ENCODE measurements around the gene PFKP.
"Not testable (repeated sequence)": the region's sequence is repeated elsewhere in the genome, so short reads cannot be mapped to it uniquely, and the experiment has no call there.

Gene PFKP

DNA sequence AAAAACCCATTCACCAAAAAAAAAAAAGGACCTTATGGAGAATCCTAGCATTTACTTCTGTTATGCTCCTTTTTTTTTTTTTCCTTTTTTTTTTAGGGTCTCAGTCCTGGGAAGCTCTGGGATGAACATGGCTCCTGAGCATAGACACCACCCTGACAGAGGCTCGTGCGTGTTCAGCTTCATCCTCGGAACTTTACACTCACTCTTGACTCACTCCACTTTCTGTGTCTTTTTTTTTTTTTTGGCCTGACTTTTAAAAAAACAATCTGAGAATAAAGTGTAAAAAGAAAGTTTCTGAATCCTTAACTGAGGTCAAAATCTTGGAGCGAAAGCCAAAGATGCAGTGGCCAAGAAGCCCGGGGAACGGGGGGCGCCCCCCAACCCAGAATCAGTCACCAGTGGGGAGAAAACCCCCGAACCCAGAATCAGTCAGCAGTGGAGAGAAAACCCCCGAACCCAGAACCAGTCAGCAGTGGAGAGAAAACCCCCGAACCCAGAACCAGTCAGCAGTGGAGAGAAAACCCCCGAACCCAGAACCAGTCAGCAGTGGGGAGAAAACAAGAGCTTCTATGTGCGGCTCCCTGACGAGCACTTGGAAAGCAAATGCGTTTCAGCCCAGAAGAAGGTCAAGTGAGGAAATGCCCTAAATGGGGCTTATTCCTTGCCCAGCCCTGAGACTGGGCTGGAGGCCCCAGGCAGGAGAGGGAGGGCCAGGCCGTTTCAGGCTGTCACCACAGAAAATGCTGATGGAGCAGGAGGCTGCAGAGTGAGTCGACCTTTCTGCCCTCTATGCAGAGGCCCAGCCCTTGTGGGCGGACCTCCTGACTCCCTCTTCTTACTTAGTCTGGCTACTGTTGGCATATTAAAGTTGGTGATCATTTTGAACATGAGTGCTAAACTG, 19.0 kb upstream of the PFKP start:
- DNase-seq = no peak

DNA sequence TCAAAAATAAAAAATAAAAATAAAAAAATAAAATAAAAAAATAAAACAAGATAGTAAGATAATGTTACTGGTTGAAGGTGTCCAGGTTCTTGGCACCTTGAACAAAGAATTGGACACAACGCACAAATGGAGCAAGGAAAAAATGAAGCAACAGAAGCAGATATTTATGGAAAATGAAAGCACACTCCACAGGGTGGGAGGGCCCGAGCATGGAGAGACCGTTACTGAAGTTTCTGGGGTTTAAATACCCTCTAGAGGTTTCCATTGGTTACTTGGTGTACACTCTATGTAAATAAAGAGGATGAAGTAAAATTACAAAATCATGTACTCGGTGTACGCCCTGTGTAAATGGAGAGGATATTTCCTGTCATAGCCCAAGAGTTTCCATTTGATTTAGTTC, 15.7 kb upstream of the PFKP start:
- no peak for DNase-seq

GRCh38 chr10:3053155-3053554, 14.2 kb upstream of the PFKP start:
- no peak for DNase-seq

DNA sequence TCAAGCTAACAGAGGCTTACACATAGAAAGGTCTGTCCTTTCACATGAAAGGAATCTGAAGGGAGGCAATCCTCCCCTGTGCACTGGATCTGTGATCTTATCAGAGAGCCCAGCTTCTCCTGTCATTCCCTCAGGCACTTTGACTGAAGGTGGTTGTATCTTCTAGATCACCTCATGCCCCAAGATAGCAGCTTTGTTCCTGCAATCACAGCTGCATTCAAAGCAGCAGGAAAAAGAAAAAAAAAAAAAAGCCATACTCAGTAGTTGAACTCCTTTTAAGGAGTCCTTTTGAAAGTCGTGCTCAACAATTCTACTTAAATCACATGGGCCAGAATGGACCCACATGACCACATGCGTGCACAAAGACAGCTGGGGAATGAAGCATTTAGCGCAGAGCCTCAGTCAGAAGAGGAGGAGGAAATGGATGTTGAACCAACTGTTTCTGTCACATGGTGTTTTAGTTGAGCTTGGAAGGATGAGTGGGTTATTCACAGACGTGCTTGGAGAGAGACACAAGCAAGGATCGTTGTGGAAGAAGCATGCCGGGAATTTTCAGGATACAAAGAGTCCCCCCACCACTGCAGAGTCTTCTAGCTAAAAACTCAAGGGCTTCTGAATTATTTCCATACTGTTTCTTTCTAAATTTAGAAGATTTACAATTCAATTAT, 13.0 kb upstream of the PFKP start:
- no peak for DNase-seq

DNA sequence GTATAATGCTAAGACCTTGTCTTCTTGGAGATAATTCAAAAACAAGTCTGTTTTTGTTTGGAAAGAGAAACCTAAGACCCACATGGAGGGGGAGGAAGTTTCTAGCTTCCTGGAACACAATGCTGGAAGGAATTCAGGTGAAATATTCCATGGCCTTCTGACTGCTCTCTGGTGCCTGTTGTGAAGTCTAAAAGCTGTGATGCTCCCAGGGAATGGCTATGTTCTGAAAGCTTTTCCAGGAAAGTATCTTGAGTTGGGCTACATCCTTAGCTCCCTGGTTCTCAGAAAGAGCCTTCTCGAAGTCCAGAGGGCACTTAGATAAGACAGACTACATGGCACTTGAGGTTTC, 12.5 kb upstream of the PFKP start:
- DNase-seq = no peak

DNA sequence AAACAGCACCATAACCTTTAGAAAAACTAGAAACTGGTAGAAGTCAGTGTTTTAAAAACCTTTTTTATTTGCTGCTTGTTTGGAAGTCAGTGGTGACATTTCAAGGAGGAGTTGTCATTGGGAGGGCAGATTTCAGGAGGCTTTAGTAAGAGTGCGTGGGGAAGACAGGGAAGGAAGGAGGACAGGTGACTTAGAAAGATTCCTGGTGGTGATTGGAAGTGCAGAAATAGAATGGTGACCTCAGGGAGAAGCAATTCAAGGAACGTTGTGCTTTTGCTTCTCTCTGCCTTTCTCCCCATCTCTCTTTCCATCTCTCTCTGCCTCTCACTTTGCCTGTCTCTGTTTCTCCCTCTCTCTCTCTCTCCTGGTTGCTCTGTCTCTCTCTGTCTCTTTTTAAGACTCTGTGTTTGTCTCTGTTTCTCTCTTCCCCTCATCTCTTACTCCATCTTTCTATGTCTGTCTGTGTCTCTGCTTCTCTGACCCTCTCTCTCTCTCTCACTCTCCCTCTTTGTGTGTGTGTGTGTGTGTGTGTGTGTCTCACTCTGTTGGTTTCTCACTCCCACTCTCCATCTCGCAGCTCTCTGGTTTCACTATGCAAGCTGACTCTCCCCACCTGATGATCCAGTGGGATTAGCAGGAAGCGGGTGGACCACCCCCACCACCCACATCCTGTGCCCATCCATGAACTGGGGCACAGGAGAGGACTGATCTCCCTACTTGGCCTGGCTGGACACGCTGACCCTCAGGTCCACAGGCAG, 10.9 kb upstream of the PFKP start:
- DNase-seq = no peak

GRCh38 chr10:3057946-3058345, 9.4 kb upstream of the PFKP start:
- no peak for DNase-seq

GRCh38 chr10:3059974-3060373, 7.4 kb upstream of the PFKP start:
- no peak for DNase-seq

GRCh38 chr10:3060481-3060889, 6.9 kb upstream of the PFKP start:
- DNase-seq = no peak

DNA sequence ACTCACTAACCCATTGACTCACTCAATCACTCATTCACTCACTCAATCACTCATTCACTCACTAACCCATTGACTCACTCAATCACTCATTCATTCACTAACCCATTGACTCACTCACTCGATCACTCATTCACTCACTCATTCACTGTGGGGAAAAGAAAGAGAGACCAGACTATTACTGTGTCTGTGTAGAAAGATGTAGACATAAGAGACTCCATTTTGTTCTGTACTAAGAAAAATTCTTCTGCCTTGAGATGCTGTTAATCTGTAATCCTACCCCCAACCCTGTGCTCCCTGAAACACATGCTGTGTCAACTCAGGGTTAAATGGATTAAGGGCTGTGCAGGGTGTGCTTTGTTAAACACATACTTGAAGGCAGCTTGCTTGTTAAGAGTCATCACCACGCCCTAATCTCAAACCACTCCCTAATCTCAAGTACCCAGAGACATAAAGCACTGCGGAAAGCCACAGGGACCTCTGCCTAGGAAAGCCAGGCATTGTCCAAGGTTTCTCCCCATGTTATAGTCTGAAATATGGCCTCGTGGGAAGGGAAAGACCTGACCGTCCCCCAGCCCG, 5.9 kb upstream of the PFKP start:
- not testable (repeated sequence) for DNase-seq

DNA sequence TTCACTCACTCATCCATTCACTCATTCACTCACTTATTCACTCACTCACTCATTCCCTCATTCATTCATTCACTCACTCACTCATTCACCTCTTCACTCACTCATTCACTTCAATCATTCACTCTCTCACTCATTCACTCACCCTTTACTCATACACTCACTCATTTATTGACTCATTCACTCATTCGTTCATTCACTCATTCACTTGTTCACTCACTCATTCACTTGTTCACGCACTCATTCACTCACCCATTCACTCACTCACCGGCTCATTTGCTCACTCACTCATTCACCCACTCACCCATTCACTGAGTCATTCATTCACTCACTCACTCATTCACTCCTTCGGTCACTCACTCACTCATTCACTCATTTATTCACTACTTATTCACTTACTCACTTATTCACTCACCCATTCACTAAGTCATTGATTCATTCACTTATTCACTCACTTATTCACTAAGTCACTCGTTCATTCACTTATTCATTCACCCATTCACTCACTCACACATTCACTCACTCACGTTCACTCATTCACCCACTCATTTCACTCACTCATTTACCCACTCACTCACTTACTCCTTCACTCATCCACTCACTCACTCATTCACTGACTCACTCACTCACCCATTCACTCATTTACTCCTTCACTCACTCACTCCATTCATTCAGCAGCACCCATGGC, 4.7 kb upstream of the PFKP start:
- DNase-seq = no peak

DNA sequence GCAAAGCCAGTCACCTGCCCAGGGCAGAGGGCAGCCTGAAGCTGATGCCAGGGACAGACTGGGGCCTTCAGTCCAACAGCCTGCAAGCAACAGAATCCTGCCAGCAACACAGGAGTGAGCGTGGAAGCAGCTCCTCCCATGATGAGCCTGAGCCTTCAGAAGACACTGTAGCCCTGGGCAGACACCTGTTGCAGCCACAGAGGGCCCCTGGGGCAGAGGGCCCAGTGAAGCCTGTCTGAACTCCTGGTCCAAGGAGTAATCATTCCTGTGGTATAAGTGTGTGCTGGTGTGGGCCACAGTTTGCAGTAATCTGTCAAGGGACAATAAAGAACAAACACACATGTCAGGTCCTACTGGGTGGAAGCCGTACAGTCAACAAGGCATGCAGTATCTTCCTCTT, 2.9 kb upstream of the PFKP start:
- DNase-seq = no peak

- no peak for DNase-seq
Observed at GRCh38 chr10:3065622-3066021, 1.7 kb upstream of the PFKP start.

- DNase-seq = no peak
Observed at GRCh38 chr10:3066317-3067117, 831 bp upstream of the PFKP start.

DNA sequence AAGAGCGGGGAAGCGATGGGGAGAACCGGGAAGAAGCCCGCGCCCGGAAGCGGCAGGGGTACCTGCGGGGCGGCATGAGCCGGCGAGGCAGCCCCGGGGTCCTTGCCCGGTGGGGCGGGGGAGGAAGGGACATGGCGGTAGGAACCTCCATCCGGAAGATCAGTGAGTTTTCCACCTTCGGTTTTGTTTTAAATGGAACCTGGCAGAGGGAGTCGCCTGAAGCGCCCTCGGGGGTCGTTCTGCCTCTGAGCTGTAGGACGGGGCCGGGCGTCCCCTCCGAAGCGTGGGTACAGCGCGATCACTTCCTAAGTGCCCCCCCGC, 471 bp downstream of the PFKP start:
- DNase-seq = no peak

- DNase-seq = peak; percentile 58
Observed at GRCh38 chr10:3068201-3068967, 1.0 kb downstream of the PFKP start.

DNA sequence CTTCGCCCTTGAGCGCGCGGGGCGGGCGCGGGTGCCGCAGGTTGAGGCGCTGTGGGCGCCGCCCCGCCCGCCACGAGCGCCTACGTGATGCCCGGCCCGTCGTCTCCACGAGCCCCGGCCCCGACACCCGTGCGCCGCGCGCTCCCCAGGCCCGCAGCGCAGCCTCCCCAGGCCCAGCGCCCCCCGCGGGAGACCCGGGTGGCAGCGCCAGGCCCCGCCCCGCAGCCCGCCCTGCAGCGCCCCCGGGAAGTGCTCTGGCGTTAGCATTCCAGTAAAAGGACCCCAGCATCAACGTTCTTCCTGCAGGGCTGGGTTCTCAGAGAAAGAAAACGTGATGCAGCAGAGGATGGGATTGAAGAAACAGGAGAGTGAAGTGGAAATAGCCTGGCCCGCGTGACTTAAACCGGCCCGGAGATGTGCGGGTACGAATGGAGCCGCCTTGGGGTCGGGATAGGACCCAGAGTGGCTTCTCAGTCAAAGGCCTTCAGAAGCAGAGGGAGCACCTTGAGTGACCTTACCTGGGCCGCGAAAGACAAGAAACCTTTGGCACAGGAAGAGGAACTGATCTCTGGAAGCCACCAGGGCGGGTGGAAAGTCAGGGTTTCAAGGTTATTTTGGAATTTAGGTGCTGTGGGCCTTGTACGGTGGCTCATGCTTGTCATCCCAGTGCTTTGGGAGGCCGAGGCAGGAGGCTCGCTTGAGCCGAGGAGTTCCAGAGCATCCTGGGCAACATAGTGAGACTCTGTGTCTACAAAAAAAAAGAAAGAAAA, 1.8 kb downstream of the PFKP start:
- peak; percentile 19 for DNase-seq

DNA sequence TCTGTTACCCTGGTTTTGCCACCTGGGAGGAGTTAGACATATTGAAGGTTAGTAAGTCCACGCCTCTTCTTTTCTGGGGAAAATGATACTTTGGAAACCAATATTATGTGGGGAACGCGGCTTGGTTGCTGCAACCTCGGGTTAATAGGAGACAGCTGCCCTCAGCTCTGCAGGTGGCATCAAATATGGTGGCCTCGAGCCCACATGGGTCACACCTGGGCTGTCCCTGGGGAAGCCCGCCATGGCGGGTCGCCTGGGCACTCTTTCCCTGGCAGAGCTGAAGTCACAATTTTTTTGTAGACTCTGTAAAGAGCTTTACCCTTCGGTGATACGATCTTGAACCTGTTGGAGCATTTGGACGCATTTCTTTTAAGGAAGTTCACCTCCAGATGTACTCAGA, 2.5 kb downstream of the PFKP start:
- no peak for DNase-seq

DNA sequence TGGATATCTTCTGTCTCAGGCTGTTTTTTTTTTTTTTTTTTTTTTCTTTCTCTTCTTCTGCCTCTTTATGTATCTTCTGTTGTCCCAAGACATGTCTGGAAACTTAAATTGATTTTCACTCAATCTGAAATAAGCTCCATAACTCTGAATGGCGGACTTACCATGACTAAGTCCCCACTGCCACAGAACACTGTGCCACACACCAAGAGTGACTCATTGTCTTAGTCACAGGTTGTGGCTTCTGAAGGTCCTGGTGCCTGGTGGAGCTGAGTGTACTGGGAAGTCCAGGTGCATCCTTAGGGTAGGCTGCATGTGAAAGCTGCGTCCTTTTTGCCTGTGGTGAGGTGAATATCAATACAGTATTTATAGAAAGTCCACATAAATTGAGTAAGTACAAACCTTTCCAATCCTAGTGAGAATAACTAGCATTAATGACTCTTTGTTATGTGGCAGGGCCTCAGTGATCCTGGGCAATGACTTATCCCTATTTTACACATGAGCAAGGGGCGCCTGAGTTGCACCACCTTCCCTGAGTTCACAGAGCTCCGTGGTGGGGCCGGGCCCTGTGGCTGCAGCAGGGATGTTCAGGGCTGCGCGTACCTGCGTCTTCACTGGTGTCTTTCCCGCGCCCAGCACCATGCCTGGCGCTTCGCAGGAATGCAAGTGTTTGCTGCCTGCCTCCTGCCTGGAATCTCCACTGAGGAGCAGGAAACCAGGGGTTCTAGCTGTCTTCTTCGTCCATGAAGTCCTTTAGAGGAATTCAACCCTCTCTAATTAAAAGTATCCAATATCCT, 4.3 kb downstream of the PFKP start:
- no peak for DNase-seq
